ENCODE results near the gene LMAN2L. TPM values are rescaled to one million over a fixed set of nuclear protein-coding genes. Genes with fewer than 3 reads are reported as not detected.

The LMAN2L gene
- total and polyA plus RNA-seq, 8 donors, result 5.4 to 15.8 (median 6.8) TPM

GRCh38 chr2:96757477-96757860 is 17.6 kb upstream of the LMAN2L start:
- intact Hi-C loops (cut with DNase I), result no loop called here
- Histone ChIP-seq H3K9me3 (no peaks in the 10 kb centered on the region), H3K27ac (no peak overlapping the region), H3K4me1 (peaks cover 0 to 13% (median 1%) of the 10 kb centered on the region in 3 donors), H3K27me3 (no peaks in the 10 kb centered on the region), H3K4me3 (no peak overlapping the region), H3K36me3 (no peaks in the 10 kb centered on the region)
- 88 to 93% methylated on average over 6 of the region's 6 CpGs for WGBS, 2 donors
- DNase-seq, result peak in 1 of 6 donors; percentile 68
- ATAC-seq, result no peak
- no peak for FAIRE-seq
- TF ChIP-seq, protein P1, sequence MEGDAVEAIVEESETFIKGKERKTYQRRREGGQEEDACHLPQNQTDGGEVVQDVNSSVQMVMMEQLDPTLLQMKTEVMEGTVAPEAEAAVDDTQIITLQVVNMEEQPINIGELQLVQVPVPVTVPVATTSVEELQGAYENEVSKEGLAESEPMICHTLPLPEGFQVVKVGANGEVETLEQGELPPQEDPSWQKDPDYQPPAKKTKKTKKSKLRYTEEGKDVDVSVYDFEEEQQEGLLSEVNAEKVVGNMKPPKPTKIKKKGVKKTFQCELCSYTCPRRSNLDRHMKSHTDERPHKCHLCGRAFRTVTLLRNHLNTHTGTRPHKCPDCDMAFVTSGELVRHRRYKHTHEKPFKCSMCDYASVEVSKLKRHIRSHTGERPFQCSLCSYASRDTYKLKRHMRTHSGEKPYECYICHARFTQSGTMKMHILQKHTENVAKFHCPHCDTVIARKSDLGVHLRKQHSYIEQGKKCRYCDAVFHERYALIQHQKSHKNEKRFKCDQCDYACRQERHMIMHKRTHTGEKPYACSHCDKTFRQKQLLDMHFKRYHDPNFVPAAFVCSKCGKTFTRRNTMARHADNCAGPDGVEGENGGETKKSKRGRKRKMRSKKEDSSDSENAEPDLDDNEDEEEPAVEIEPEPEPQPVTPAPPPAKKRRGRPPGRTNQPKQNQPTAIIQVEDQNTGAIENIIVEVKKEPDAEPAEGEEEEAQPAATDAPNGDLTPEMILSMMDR (IDR thresholded peaks at IDR 0.05), result no peak

- H3K27ac ChIP-seq, result no peak overlapping the region
- peaks cover 0 to 8% (median 0%) of the 10 kb centered on the region in 3 donors for H3K4me1 ChIP-seq
- FAIRE-seq (no peak), DNase-seq (no peak), ATAC-seq (no peak)
- no peaks in the 10 kb centered on the region for H3K9me3 ChIP-seq
- 85 to 91% methylated on average over 5 of the region's 5 CpGs for WGBS, 2 donors
- no peak overlapping the region for H3K4me3 ChIP-seq
- no peaks in the 10 kb centered on the region for H3K27me3 ChIP-seq
- intact Hi-C loops (cut with DNase I), result no loop called here
- TF ChIP-seq, protein P1 (IDR thresholded peaks at IDR 0.05), result no peak
- no peaks in the 10 kb centered on the region for H3K36me3 ChIP-seq
Observed at GRCh38 chr2:96756788-96757476, 17.1 kb upstream of the LMAN2L start.

- DNase-seq, result no peak
- TF ChIP-seq, protein P1 (IDR thresholded peaks at IDR 0.05), result no peak
- intact Hi-C loops (cut with DNase I), result no loop called here
- Histone ChIP-seq H3K36me3 (no peaks in the 10 kb centered on the region), H3K27me3 (no peaks in the 10 kb centered on the region), H3K27ac (no peak overlapping the region), H3K9me3 (no peaks in the 10 kb centered on the region), H3K4me1 (no peaks in the 10 kb centered on the region), H3K4me3 (no peak overlapping the region)
- ATAC-seq, result no peak
- FAIRE-seq, result no peak
Observed at GRCh38 chr2:96754317-96754716, 14.5 kb upstream of the LMAN2L start.

GRCh38 chr2:96753661-96754282 is 13.9 kb upstream of the LMAN2L start:
- Histone ChIP-seq H3K4me1 (no peaks in the 10 kb centered on the region), H3K4me3 (no peak overlapping the region), H3K36me3 (no peaks in the 10 kb centered on the region), H3K27ac (peak overlapping the region in 1 of 4 donors; percentile 12), H3K27me3 (no peaks in the 10 kb centered on the region), H3K9me3 (no peaks in the 10 kb centered on the region)
- intact Hi-C loops (cut with DNase I), result no loop called here
- ATAC-seq (peak in 2 of 4 donors; percentile 20 to 29), FAIRE-seq (no peak), DNase-seq (no peak)
- TF ChIP-seq, protein P1 (IDR thresholded peaks at IDR 0.05), result no peak
- WGBS, 2 donors, result 49% methylated on average over 7 of the region's 7 CpGs

GRCh38 chr2:96751800-96752199 is 11.9 kb upstream of the LMAN2L start:
- intact Hi-C loops (cut with DNase I), result no loop called here
- FAIRE-seq (no peak), DNase-seq (no peak), ATAC-seq (no peak)
- TF ChIP-seq, protein P1 (IDR thresholded peaks at IDR 0.05), result no peak
- Histone ChIP-seq H3K4me1 (peaks cover 0 to 11% (median 0%) of the 10 kb centered on the region in 3 donors), H3K27me3 (no peaks in the 10 kb centered on the region), H3K9me3 (no peaks in the 10 kb centered on the region), H3K27ac (no peak overlapping the region), H3K4me3 (no peak overlapping the region), H3K36me3 (no peaks in the 10 kb centered on the region)
- 88 to 91% methylated on average over 9 of the region's 9 CpGs for WGBS, 2 donors

All from pancreas (tissue), 10 donors.